ENCODE data around the gene AKR1C2. TPM values are rescaled to one million over a fixed set of nuclear protein-coding genes. Genes with fewer than 3 reads are reported as not detected.

AKR1C2 gene
- total RNA-seq, 1 experiment from 2014 or later = 0.25 TPM

- ChIA-PET RAD21 (ENCODE audit: low non-redundant PET in 1 of 2, low total read pairs in 2 of 2, uncharacterized antibody in 2 of 2, unreplicated experiment in 2 of 2) (no interaction called here), POLR2A (no interaction called here), CTCF (no interaction called here)
- H4K20me1 ChIP-seq (ENCODE audit: insufficient read depth) = no peaks in the 10 kb centered on the region
- peaks cover 0 to 6% of the 10 kb centered on the region in 2 experiments; a peak in 2 of 4 replicates for H3K4me1 ChIP-seq (ENCODE audit: control insufficient read depth in 1 of 2, insufficient read depth in 2 of 2, low read length in 2 of 2)
- no peaks in the 10 kb centered on the region for H3K9me2 ChIP-seq (ENCODE audit: insufficient read depth)
- no peaks in the 10 kb centered on the region for H3K9me3 ChIP-seq (ENCODE audit: control insufficient read depth in 1 of 2, insufficient read depth in 1 of 2, low read depth in 1 of 2, low read length in 2 of 2)
- no peaks in the 10 kb centered on the region for H3K27me3 ChIP-seq (ENCODE audit: insufficient read depth, low read length)
- TF ChIP-seq FOSL1 (IDR thresholded peaks at IDR 0.05; ENCODE audit: low read depth) (no peak), MAX (IDR thresholded peaks at IDR 0.05) (no peak), EZH2 (IDR thresholded peaks at IDR 0.05) (no peak), ZFX (IDR thresholded peaks at IDR 0.05) (no peak), YY1 (IDR thresholded peaks at IDR 0.05; ENCODE audit: extremely low read depth, insufficient replicate concordance, low read depth, low read length) (no peak), ZNF274 (IDR thresholded peaks at IDR 0.05; ENCODE audit: low read depth, low read length) (no peak), RAD21 (IDR thresholded peaks at IDR 0.05; ENCODE audit: low read depth) (no peak), SRF (IDR thresholded peaks at IDR 0.05; ENCODE audit: low read depth) (no peak), REST (IDR thresholded peaks at IDR 0.05; ENCODE audit: low read depth) (no peak), SIN3A (IDR thresholded peaks at IDR 0.05; ENCODE audit: low read depth) (no peak), CEBPB (IDR thresholded peaks at IDR 0.05; ENCODE audit: low read depth) (no peak), POLR2A (IDR thresholded peaks at IDR 0.05; ENCODE audit: borderline replicate concordance, extremely low read depth, insufficient read depth, insufficient read length) (no peak), EZH2phosphoT487 (IDR thresholded peaks at IDR 0.05; ENCODE audit: borderline replicate concordance) (no peak), CTCF (IDR thresholded peaks at IDR 0.05 in 2 of 3, conservative IDR thresholded peaks at IDR 0.05 in 1 of 3; ENCODE audit: borderline replicate concordance in 1 of 3, insufficient read depth in 1 of 3, low read depth in 2 of 3, low read length in 2 of 3) (no peak), SP1 (IDR thresholded peaks at IDR 0.05; ENCODE audit: low read depth) (no peak)
- no peaks in the 10 kb centered on the region for H3K79me2 ChIP-seq (ENCODE audit: insufficient read depth, low read length)
- H3K4me3 ChIP-seq (replicated peaks in 1 of 2; ENCODE audit: low read depth in 1 of 2, low read length in 2 of 2) = no peak overlapping the region
- H3K4me2 ChIP-seq (ENCODE audit: low read length) = no peak overlapping the region
- H3K36me3 ChIP-seq (ENCODE audit: control insufficient read depth in 1 of 2, insufficient read depth in 2 of 2, low read length in 2 of 2) = no peaks in the 10 kb centered on the region
- ATAC-seq (no peak), DNase-seq (ENCODE audit: low read depth, low spot score) (no peak)
- H2AFZ ChIP-seq (ENCODE audit: low read depth, low read length, poor library complexity, severe bottlenecking) = no peak overlapping the region
- no peak overlapping the region for H3K27ac ChIP-seq (ENCODE audit: low read depth, low read length)
- H3K9ac ChIP-seq (ENCODE audit: low read length) = no peak overlapping the region
- BruUV-seq (replicated peaks) = no TSS peak
- intact Hi-C loops (cut with micrococcal nuclease) = no loop called here
Measured at GRCh38 chr10:5038101-5038500, 34.4 kb upstream of the AKR1C2 start.

All from HCT116 (cell line).